Neuronal stem cell (in vitro differentiated cells): ENCODE results near the gene CD3E.

Experiments used
- DNase-seq: peaks from one replicate; pipeline ENCODE4 v3.0.0-alpha.2; 2013; ENCODE audit warnings: low spot score
- H2AFZ ChIP-seq: one replicate; pipeline ENCODE4 v1.6.1; 2013; ENCODE audit warnings: mild to moderate bottlenecking, low read length, inconsistent platforms
- H2AK5ac ChIP-seq: 2 replicates; pipeline ENCODE4 v1.6.1; 2013; ENCODE audit warnings: low read depth, mild to moderate bottlenecking, inconsistent platforms, low read length, moderate library complexity, mixed read lengths
- H2BK120ac ChIP-seq: 2 replicates; pipeline ENCODE4 v1.6.1; 2013; ENCODE audit warnings: low read depth, mild to moderate bottlenecking, inconsistent platforms, low read length, moderate library complexity, mixed read lengths
- H2BK12ac ChIP-seq: one replicate; pipeline ENCODE4 v1.6.1; 2013; ENCODE audit warnings: low read length, inconsistent platforms
- H2BK15ac ChIP-seq: 2 replicates; pipeline ENCODE4 v1.6.1; 2013; ENCODE audit warnings: mild to moderate bottlenecking, low read length, inconsistent platforms, mixed read lengths
- H2BK5ac ChIP-seq: one replicate; pipeline ENCODE4 v1.6.1; 2013; ENCODE audit warnings: inconsistent platforms, mild to moderate bottlenecking, low read length, moderate library complexity
- H3K14ac ChIP-seq: one replicate; pipeline ENCODE4 v1.6.1; 2013; ENCODE audit warnings: low read length, inconsistent platforms
- H3K18ac ChIP-seq: 2 replicates; pipeline ENCODE4 v1.6.1; 2013; ENCODE audit warnings: low read length, inconsistent platforms
- H3K23ac ChIP-seq: 2 replicates; pipeline ENCODE4 v1.6.1; 2013; ENCODE audit warnings: low read depth, mild to moderate bottlenecking, mixed read lengths, low read length, inconsistent platforms; ENCODE audit not compliant: poor library complexity
- H3K27ac ChIP-seq: replicated peaks from 3 replicates; pipeline ENCODE4 v1.5.1; 2013; ENCODE audit warnings: low read length, inconsistent platforms
- H3K27me3 ChIP-seq, 3 experiments: 2 replicates each; pipeline ENCODE4 v1.6.1; 2013; ENCODE audit warnings: low read length in 3 of 3, mild to moderate bottlenecking in 2 of 3, inconsistent platforms in 1 of 3, low read depth in 1 of 3, mixed read lengths in 1 of 3, moderate library complexity in 1 of 3; ENCODE audit not compliant: control insufficient read depth in 3 of 3, insufficient read depth in 3 of 3
- H3K36me3 ChIP-seq, 2 donors: replicated peaks in 1 of 2; 2 replicates each; pipeline ENCODE4 v1.6.1; 2013; ENCODE audit warnings: low read length in 2 of 2; ENCODE audit not compliant: control insufficient read depth in 2 of 2, insufficient read depth in 2 of 2
- H3K4ac ChIP-seq: 2 replicates; pipeline ENCODE4 v1.6.1; 2013; ENCODE audit warnings: inconsistent platforms, mild to moderate bottlenecking, low read length, moderate library complexity
- H3K4me1 ChIP-seq, 2 donors: 1 replicate in 1 of 2; 2 replicates in 1 of 2; pipeline ENCODE4 v1.6.1; 2013; ENCODE audit warnings: low read length in 2 of 2, low read depth in 1 of 2; ENCODE audit not compliant: control insufficient read depth in 2 of 2, insufficient read depth in 1 of 2
- H3K4me2 ChIP-seq: one replicate; pipeline ENCODE4 v1.6.1; 2013; ENCODE audit warnings: mild to moderate bottlenecking, low read length, inconsistent platforms; ENCODE audit not compliant: insufficient read depth, poor library complexity, severe bottlenecking
- H3K4me3 ChIP-seq, 2 donors: 2 replicates each; pipeline ENCODE4 v1.5.1; 2013; ENCODE audit warnings: low read length in 2 of 2, mild to moderate bottlenecking in 2 of 2, inconsistent platforms in 1 of 2, moderate library complexity in 1 of 2
- H3K79me1 ChIP-seq: one replicate; pipeline ENCODE4 v1.6.1; 2013; ENCODE audit warnings: low read depth, mild to moderate bottlenecking, inconsistent platforms, low read length, moderate library complexity
- H3K9ac ChIP-seq: one replicate; pipeline ENCODE4 v1.6.1; 2013; ENCODE audit warnings: mild to moderate bottlenecking, low read depth, low read length, inconsistent platforms; ENCODE audit not compliant: poor library complexity
- H3K9me3 ChIP-seq, 2 donors: replicated peaks in 1 of 2; 2 replicates each; pipeline versions ENCODE3 to v1.6.1; 2013; ENCODE audit warnings: low read length in 2 of 2, mild to moderate bottlenecking in 2 of 2, inconsistent platforms in 1 of 2, low read depth in 1 of 2, mixed read lengths in 1 of 2, moderate library complexity in 1 of 2; ENCODE audit not compliant: control insufficient read depth in 2 of 2, insufficient read depth in 1 of 2
- H4K8ac ChIP-seq: one replicate; pipeline ENCODE4 v1.6.1; 2013; ENCODE audit warnings: low read depth, mild to moderate bottlenecking, inconsistent platforms, low read length, moderate library complexity
- H4K91ac ChIP-seq: one replicate; pipeline ENCODE4 v1.6.1; 2013; ENCODE audit warnings: low read length, low read depth, mild to moderate bottlenecking, inconsistent platforms; ENCODE audit not compliant: poor library complexity
- WGBS, 2 donors: extraction: QIAGEN DNeasy Blood & Tissue Kit; methylation state at CpG; one replicate each; pipeline ENCODE4 v1.1.7; 2013; ENCODE audit warnings: missing lambda C conversion rate in 2 of 2, mixed read lengths in 1 of 2; ENCODE audit not compliant: insufficient read length in 2 of 2, insufficient replicate concordance in 1 of 2; ENCODE audit errors: extremely low coverage in 2 of 2; 5-methylcytosine and 5-hydroxymethylcytosine counted together

The CD3E gene

GRCh38 chr11:118287006-118287405 lies 17.5 kb upstream of the CD3E start:
- H2AFZ ChIP-seq: no peak overlapping the region
- no peak overlapping the region for H4K91ac ChIP-seq
- H3K27me3 ChIP-seq: peaks cover 0 to 4% (median 0%) of the 10 kb centered on the region in 3 experiments
- no peak overlapping the region for H3K4ac ChIP-seq
- H3K27ac ChIP-seq: no peak overlapping the region
- no peak overlapping the region for H4K8ac ChIP-seq
- no peaks in the 10 kb centered on the region for H3K4me1 ChIP-seq
- no peak overlapping the region for H2BK5ac ChIP-seq
- DNase-seq: no peak
- H3K9ac ChIP-seq: no peak overlapping the region
- no peak overlapping the region for H2BK12ac ChIP-seq
- no peak overlapping the region for H3K14ac ChIP-seq
- no peaks in the 10 kb centered on the region for H3K9me3 ChIP-seq
- H3K36me3 ChIP-seq: no peaks in the 10 kb centered on the region
- H3K4me2 ChIP-seq: no peak overlapping the region
- H2BK15ac ChIP-seq: no peak overlapping the region
- no peak overlapping the region for H3K4me3 ChIP-seq
- H2BK120ac ChIP-seq: no peak overlapping the region
- no peak overlapping the region for H3K18ac ChIP-seq
- no peak overlapping the region for H2AK5ac ChIP-seq
- WGBS, 2 donors: no CpG with 5 or more reads among the region's 1 CpG
- no peak overlapping the region for H3K23ac ChIP-seq
- no peaks in the 10 kb centered on the region for H3K79me1 ChIP-seq

- H3K9ac ChIP-seq: no peak overlapping the region
- no peaks in the 10 kb centered on the region for H3K9me3 ChIP-seq
- no peak overlapping the region for H2BK12ac ChIP-seq
- H3K23ac ChIP-seq: no peak overlapping the region
- H3K4me2 ChIP-seq: no peak overlapping the region
- H2AFZ ChIP-seq: no peak overlapping the region
- no peak overlapping the region for H3K18ac ChIP-seq
- no peak overlapping the region for H2BK5ac ChIP-seq
- no peak overlapping the region for H3K4me3 ChIP-seq
- no peak overlapping the region for H2BK15ac ChIP-seq
- no peak overlapping the region for H3K14ac ChIP-seq
- no peaks in the 10 kb centered on the region for H3K4me1 ChIP-seq
- no peak overlapping the region for H2BK120ac ChIP-seq
- no peak overlapping the region for H2AK5ac ChIP-seq
- H3K4ac ChIP-seq: no peak overlapping the region
- no peaks in the 10 kb centered on the region for H3K79me1 ChIP-seq
- no peak for DNase-seq
- H3K27ac ChIP-seq: no peak overlapping the region
- peaks cover 0 to 2% (median 2%) of the 10 kb centered on the region in 3 experiments for H3K27me3 ChIP-seq
- H4K91ac ChIP-seq: no peak overlapping the region
- H3K36me3 ChIP-seq: no peaks in the 10 kb centered on the region
- no peak overlapping the region for H4K8ac ChIP-seq
Measured at GRCh38 chr11:118289401-118289800, 15.1 kb upstream of the CD3E start.

- no peaks in the 10 kb centered on the region for H3K79me1 ChIP-seq
- H3K27me3 ChIP-seq: peaks cover 0 to 2% (median 2%) of the 10 kb centered on the region in 3 experiments
- H3K23ac ChIP-seq: no peak overlapping the region
- no peak overlapping the region for H2BK120ac ChIP-seq
- DNase-seq: no peak
- WGBS, 2 donors: no CpG with 5 or more reads among the region's 9 CpGs
- no peak overlapping the region for H3K14ac ChIP-seq
- H3K9me3 ChIP-seq: no peaks in the 10 kb centered on the region
- H3K4me1 ChIP-seq: no peaks in the 10 kb centered on the region
- H3K18ac ChIP-seq: no peak overlapping the region
- H2BK12ac ChIP-seq: no peak overlapping the region
- H3K4ac ChIP-seq: no peak overlapping the region
- no peak overlapping the region for H3K4me3 ChIP-seq
- H2AFZ ChIP-seq: no peak overlapping the region
- H3K4me2 ChIP-seq: no peak overlapping the region
- H2BK15ac ChIP-seq: no peak overlapping the region
- no peak overlapping the region for H3K9ac ChIP-seq
- H3K36me3 ChIP-seq: no peaks in the 10 kb centered on the region
- H3K27ac ChIP-seq: no peak overlapping the region
- no peak overlapping the region for H2BK5ac ChIP-seq
- H4K91ac ChIP-seq: no peak overlapping the region
- no peak overlapping the region for H4K8ac ChIP-seq
- no peak overlapping the region for H2AK5ac ChIP-seq
Measured at GRCh38 chr11:118290923-118291322, 13.6 kb upstream of the CD3E start.

- Histone ChIP-seq H2BK15ac (no peak overlapping the region), H3K36me3 (no peaks in the 10 kb centered on the region), H2BK120ac (no peak overlapping the region), H3K18ac (no peak overlapping the region), H2BK12ac (no peak overlapping the region), H3K4me2 (no peak overlapping the region), H3K14ac (no peak overlapping the region), H3K23ac (no peak overlapping the region), H3K27me3 (peaks cover 0 to 2% (median 2%) of the 10 kb centered on the region in 3 experiments), H3K9ac (no peak overlapping the region), H3K27ac (no peak overlapping the region), H3K9me3 (no peaks in the 10 kb centered on the region), H2AK5ac (no peak overlapping the region), H3K4me3 (no peak overlapping the region), H2BK5ac (no peak overlapping the region), H4K8ac (no peak overlapping the region), H2AFZ (no peak overlapping the region), H3K4ac (no peak overlapping the region), H3K79me1 (no peaks in the 10 kb centered on the region), H3K4me1 (no peaks in the 10 kb centered on the region), H4K91ac (no peak overlapping the region)
- WGBS, 2 donors: no CpG with 5 or more reads among the region's 9 CpGs
- no peak for DNase-seq
Measured at GRCh38 chr11:118291477-118292135, 12.9 kb upstream of the CD3E start.
